ENCODE results near the gene VAMP4.

DNA sequence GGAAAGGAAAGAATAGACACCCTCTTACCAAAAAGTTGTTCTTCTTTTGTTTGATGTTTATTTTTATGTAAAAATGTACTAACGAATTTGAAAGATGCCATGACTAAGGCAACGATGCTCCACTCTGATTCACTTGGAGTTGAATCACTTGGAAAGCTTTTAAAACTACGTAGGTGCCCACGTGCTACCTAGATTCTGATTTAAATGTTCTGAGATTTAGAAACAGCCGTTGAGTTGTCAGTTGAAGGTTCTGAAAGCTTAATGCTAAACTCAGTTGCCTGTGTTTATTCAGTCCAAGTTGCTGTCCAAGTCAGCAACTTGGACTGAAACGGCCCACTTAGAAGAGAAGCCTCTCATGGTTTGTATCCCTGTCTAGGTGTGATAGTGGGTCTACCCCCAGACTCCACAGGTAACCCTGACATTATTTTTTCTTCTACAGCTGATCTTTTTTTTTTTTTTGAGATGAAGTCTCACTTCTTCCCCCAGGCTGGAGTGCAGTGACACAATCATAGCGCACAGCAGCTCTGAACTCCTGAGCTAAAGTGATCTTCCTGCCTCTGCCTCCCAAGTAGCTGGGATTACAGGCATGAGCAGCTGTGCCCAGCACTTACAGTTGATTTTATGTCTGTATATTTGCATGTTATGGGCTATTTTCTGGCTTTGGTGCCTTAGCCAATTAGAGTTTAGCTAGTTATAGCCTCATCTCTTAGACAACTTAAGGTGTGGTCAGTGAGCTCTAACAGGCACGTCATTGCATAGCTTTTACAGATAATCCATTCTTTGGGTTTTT is 1.4 kb upstream of the VAMP4 start:
- TF ChIP-seq, protein P1, sequence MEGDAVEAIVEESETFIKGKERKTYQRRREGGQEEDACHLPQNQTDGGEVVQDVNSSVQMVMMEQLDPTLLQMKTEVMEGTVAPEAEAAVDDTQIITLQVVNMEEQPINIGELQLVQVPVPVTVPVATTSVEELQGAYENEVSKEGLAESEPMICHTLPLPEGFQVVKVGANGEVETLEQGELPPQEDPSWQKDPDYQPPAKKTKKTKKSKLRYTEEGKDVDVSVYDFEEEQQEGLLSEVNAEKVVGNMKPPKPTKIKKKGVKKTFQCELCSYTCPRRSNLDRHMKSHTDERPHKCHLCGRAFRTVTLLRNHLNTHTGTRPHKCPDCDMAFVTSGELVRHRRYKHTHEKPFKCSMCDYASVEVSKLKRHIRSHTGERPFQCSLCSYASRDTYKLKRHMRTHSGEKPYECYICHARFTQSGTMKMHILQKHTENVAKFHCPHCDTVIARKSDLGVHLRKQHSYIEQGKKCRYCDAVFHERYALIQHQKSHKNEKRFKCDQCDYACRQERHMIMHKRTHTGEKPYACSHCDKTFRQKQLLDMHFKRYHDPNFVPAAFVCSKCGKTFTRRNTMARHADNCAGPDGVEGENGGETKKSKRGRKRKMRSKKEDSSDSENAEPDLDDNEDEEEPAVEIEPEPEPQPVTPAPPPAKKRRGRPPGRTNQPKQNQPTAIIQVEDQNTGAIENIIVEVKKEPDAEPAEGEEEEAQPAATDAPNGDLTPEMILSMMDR (IDR thresholded peaks at IDR 0.05; ENCODE audit: insufficient read depth, low read depth, low read length) = no peak
- no peak for TF ChIP-seq EZH2 (IDR thresholded peaks at IDR 0.05; ENCODE audit: insufficient read depth, low read length)
